ENCODE data around the gene DSTYK.
A peak's percentile ranks its signal among the peaks of the same experiment; 100 is the strongest.

The DSTYK gene, protein sequence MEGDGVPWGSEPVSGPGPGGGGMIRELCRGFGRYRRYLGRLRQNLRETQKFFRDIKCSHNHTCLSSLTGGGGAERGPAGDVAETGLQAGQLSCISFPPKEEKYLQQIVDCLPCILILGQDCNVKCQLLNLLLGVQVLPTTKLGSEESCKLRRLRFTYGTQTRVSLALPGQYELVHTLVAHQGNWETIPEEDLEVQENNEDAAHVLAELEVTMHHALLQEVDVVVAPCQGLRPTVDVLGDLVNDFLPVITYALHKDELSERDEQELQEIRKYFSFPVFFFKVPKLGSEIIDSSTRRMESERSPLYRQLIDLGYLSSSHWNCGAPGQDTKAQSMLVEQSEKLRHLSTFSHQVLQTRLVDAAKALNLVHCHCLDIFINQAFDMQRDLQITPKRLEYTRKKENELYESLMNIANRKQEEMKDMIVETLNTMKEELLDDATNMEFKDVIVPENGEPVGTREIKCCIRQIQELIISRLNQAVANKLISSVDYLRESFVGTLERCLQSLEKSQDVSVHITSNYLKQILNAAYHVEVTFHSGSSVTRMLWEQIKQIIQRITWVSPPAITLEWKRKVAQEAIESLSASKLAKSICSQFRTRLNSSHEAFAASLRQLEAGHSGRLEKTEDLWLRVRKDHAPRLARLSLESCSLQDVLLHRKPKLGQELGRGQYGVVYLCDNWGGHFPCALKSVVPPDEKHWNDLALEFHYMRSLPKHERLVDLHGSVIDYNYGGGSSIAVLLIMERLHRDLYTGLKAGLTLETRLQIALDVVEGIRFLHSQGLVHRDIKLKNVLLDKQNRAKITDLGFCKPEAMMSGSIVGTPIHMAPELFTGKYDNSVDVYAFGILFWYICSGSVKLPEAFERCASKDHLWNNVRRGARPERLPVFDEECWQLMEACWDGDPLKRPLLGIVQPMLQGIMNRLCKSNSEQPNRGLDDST

DNA sequence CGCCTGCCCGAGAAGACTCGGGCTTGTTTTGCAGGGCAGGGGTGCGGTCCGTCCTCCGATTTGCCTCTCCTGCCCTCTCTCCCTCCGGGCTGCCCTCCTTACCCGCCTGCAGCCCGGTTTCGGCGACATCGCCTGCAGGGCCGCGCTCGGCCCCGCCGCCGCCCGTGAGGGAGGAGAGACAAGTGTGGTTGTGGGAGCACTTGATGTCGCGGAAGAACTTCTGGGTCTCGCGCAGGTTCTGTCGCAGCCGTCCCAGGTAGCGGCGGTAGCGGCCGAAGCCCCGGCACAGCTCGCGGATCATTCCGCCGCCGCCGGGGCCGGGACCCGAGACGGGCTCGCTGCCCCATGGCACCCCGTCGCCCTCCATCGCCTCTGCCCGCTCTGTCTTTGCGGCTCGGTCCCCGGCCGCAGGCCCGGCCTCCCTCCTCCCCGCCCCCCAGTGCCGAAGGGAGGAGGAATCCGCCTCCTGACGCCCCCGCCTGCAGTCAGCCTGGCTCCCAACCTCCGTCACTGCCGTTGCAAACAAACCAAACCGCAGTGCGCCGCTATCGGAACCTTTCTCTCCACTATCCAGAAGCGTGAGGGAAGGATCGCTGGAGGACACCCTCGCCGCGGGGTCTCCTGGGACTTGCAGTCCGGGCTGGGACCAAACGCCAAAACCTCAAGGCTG lies at the start of gene DSTYK:
TSS of gene DSTYK (minus strand) at position 534 of the 670 bp plus-strand sequence. CDS start at position 367, 167 bp downstream.
- DNase-seq, result peak; percentile 85 to 87

DNA sequence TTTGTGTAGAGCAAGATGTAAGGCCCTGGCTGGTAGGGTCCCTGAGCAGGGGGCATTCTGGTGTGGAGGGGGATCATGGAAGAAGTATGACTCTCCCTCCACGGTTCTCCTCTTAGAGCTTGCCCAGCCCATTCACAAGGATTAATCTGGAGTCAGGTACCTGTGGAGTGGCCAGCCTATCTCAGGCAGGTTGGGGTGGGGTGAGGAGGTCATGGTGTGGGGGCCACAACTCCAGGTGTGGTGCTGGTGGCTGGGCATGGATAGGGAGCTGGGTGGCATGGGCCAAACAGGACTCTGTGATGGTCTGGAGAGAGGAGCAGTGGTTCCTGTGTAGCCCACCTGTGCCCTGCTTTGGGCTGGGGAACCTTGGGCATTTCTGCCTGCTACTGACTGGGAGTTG lies 48.5 kb upstream of the DSTYK start:
- no peak for DNase-seq

DNA sequence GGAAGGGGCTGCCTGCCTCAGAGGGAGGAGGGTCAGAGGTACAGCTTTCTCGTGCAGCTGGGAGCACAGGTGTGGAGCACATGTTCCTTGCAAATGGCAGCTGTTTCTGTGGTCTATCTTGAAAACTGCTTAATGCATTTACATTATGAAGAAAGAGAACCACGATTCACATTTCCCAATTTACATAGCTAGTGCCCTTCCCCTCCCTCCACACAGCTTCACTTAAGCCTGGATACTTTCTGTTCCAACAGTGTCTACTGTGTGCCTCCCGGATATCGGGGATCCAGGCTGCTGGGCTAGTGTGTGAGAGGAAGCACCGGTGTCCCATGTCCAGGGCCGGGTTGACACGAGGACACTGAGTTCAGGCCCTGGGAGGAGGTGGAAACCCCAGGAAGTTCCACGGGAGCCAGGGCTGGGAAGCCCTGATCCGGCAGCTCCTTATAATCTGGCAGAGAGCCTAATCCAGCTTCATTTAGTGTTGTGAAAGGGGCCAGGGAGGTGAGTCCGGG lies 47.9 kb upstream of the DSTYK start:
- no peak for DNase-seq

DNA sequence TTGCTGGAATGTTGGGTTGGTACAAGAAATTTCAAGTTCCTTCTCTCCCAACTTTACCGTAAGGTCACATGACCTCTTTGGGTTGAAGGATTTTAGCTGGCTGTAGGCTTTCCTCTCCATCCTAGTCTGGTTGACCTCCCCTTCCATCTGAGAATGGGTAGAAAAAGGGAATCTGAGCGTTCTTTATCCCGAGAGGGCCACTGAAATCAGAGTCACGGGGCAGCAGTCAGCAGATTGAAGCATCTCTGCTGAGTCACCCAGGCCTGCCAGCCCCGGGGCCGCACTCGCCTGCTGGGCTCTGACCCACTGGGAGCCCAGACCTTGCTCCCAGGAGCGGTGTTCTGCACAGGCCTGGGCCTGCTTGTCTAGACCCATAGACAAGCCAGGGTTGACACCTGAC lies 47.2 kb upstream of the DSTYK start:
- DNase-seq, result no peak

DNA sequence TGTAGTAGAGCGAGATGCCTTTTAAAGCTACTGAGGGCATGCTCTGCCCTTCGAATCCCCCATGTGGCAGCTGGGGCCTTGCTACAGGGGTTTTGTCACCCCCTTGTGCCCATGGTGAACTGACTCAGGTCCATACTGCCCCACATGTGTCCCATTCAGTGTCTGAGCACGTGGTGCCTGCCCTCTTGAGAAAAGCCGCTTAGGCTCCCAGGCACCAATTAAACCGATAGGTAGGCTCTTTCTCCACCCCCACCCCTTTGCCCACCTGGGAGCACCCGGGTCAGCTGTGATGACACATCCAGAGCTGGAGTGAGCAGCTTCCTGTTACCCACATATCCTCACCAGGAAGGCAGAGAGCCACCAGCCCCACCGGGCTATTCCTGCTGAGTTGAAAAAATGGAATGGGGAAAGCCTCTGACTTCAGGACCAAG lies 46.8 kb upstream of the DSTYK start:
- no peak for DNase-seq

DNA sequence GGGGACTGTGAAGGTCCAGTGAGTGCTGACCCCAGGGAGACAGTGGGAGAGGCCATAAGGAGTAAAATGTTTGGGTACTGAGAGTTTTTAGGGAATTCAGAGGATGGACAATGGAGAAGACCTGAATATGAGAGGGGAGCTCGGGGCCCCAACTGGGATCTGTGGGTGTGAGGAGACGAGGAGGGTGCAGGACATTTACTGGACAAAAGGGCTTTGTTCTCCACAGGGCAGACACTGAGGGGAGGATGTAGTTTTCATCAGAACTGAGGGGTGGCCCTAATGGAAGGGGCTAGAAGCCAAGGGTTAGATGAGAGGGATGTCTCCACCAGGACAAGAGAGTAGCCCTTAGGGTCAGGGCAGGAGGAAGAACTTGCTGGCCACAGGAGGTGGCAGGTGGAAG lies 46.2 kb upstream of the DSTYK start:
- no peak for DNase-seq

DNA sequence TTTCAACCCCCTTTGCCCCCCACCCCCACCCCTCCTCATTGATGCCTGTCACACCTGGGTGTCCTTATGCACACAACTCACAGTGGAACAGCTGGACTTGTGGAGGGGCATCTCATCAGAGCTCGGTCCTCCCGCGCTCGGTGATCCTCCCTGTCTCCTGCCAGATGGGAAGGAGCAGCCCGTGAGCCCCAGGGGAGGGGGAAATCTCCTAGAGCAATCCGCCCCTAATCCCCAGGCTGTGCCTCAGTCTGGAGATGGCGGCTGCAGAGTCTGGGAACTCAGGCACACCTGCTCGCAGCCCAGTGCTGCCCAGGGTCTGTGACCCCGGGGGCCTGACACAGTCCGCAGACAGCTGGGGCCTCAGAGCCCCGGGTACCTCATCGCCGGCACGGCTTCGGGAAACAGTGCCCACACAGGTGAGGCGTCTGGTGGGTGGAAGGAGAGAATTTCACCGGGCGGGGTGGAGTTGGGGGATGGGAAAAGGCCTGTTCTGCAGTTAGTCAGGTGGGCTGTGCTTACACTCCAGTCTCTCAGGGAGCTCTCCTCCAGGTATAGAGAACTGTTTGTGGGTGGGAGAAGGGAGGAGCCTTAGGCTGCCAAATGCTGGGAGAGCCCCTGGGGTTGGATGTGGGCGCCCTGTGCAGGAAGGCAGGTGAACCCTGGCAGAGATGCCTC lies 45.6 kb upstream of the DSTYK start:
- no peak for DNase-seq

DNA sequence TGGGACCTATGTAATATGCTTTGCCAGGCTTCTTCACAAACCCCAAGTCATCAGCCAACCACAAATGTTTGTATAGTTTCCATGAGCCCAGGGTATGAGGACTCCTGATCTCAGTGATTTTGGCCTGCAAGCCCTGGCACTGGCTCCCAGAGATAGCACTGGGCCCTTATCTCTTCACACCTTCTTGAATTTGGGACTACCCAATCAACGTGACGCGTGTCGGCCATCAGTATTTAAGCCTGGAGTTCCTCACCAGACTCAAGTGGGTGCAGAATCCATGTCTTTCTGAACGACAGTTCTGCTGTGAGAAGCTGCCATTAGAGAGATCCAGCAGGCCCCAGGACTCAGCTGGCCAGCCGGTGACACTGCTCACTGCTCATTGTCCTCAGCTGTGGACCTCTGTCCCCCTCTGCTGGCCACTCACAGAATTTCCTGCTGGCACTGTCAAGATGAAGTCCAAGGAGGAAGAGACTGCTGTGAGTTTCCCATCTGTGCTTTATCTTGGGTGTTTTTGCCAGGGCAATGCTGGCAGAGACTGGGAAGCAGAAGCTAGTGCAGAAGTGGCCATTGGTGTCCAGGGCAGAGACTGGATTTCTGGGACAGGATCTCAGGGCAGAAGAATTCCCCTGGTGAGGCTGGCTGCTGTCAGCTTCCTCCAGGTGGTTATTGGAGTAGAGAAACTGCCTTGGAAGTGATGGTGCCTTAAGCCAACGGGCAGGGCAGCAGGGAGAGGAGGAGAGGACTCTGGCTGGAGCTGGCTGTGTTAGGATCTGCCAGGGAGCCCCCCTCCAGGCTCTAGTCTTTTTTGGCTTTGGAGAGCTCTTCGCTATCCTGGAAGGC lies 44.7 kb upstream of the DSTYK start:
- DNase-seq, result peak; percentile 73 to 75

DNA sequence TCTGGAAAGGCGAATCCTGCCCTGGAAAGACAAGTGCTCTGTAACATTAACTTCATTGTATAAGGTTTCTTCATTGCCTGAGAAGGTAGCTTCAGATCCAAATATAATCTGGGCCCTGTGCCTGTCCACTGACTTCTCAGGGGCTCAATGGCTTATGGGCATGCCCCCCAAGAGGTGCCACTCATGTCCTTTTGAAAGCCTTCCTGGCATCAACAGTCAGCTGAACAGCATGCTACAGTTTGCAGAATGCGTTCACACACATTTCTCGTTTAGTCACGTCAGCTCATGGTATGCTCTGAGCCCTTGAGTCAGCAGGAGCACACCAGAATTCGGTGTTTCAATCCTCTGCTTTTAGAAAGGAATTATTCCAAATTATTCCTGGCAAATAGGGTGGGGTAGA lies 40.1 kb upstream of the DSTYK start:
- DNase-seq, result no peak

DNA sequence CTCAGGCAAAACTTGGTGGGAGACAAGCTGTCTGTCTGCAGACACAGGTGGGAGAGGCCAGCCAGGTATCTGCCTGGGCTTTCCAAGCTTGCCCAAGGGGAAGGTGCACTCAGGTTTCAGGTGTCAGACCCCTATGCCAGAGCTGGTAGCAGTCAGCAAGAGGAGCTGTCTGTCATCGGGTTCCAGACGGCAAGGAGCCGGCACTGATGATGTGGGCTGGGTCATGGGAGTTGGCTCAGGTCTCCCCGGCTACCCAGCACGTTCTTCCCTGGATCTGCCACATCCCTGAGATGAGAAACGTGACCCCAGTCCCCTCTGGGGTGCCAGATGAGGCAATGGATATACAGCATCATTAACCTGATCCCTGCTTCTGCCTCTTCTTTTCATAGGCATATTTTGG lies 39.2 kb upstream of the DSTYK start:
- no peak for DNase-seq

DNA sequence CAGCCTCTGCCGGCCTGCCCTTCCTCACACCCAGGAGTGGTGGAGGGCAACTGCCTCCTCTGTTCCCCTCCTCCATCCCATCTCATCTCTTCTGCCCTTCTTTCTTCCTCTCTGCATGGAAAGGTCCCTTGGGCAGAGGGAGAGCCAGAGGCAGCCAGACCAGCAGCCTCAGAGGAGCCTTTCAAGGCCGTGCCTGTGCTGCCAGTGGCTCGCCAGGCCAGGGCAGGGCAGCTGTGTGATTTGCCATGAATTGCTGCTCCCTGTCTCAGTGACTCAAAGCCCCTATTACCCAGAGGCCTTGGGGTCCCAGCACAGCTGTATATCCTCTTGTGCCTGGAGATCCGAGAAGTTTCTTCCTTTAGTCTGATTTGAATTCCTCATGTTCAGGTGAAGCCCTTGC lies 38.1 kb upstream of the DSTYK start:
- DNase-seq, result no peak

DNA sequence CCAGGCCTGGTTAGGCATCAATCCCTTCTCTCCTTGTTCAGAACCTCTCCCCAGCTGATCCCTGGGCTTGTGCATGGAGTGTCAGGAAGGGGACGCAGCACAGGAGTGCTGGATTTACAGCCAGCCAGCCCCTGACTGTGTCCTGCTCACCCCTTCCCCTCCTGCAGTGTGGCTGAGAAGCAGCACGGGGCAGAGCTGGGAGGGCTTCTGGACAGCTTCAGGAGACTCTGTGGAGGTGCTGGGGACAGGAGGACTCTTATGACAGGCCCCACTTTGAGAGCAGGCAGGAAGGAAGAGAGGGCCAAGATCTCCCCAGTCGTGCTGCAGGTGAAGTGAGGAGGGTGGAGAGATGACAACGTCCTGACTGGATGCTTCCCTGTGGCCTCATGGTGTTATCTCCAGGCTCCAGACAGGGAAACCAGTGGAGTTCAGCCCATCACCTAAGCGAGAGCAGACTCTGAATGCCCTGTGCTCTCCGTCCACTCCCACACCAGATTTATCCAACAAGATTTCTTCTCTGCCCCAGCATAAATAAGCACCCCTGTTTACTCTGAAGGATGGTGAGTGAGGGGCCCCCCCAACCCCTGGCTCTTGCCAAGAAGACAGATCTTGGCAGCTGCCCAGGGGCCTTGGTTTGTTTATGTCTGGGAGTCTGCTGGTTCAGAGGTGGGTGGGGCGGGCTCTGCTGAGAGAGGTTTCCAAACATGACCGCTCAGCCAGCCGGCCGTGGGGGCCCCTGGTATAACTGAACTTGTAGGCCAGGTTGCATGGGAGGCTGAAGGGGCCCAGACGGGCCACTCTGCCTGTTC lies 37.5 kb upstream of the DSTYK start:
- DNase-seq, result peak in 1 of 2 donors; percentile 33

DNA sequence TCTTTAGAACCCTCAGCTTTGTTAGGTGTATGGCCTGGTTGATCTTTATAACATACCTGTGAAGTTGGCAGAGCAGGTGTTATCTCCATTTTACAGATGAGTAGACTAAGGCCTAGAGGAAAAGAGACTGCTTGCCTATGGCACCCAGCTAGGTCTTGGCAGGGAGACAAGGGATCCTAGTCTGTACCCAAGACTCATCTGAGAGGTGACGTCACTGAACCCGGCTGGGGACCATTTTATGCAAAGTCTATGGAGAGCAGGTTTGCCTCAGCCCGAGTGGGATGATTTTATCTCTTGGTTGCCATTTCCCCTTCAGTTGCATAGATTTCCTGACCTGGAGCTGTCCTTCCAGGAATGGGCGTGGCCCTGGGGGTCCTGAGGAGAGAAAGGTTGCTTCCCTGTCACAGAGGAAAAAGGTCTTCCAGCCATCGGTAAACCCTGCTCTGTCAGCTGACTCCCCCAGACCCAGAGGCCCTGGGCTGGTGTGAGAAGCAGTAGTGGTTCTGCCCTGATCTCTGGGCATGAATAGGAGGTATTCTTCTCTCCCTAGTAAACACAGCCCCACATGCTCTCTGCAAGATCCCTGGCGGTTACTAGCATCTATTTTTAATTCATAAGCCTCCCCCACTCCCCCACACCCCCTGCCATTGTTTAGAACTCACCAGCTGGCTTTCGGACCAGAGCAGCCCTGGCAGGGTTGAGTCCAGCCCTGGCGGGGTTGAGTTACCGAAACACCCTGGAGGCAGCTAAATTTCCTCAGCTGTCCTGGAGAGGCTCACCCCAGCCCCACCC lies 35.8 kb upstream of the DSTYK start:
- no peak for DNase-seq

DNA sequence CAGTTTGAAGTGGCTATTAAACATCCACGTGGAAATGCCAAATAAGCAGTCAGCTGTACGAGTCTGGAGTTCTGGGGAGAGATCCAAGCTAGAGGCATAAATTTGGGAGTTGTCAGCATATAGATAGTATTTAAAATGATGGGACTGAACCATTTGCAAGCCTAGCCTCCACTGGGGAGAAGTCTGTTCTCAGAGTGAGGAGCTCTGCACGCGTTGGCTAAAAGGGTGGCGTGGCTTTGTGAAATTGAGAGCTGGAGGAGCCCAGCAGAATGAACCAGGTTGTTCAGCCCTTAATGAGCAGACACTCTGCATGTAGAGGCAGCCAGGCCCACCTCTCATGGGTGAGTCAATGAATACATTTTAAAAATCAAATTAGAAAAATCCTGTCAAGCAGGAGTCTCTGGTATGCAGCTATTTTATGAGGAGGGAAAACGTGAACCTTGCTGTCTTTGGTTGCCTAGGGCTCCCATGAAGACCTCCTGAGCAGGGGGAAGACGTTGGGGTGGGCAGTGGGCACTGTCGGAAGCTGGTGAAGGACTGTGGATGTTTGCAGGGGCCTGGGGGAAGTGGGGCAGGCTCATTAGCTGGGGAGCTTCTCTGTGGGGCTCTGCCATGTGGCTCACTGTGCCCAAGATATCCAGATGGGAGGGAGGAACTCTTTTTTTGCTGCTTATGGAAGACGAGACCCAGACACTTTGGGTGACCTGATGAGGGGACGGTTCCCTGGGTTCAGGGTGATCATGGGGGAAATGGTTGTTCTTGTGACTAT lies 35.0 kb upstream of the DSTYK start:
- DNase-seq, result no peak

DNA sequence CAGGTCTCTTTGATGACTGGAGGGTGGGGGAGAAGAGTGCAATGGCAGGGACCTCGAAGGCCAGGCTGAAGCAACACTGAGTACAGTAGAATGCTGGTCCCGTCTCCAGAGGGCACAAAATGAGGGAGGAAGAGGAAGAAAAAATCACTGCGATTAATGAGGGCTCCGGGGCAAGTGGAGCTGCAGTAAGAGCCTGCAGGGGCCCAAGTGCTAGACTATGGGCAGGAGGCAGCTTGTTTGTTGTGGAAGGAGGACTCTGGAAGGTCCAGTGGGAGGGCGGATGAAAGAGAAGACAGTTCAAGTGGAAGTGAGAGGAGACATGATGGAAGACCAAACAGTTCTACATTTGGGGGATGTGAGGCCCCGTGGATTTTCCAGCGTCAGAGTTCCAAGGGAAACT lies 33.6 kb upstream of the DSTYK start:
- DNase-seq, result no peak

DNA sequence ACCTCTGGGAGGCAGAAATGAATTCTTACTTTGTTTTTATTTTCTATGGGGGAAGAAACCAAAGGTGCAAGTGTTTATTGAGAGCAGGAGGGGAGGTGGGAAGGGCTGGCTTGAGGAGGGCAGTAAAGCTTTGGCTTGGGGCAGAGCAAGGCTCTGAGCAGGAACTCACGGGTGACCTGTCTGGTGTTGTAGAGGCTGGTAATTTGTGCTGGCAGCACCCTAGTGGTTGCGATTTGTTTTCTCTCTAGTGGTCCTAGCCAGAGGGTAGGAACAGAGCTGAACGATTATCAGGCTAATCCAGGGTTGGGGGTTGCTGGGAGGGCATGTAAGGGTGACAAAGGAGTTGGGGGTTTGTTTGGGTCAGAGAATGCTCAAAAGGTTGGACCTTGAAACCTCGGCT lies 32.9 kb upstream of the DSTYK start:
- DNase-seq, result no peak

DNA sequence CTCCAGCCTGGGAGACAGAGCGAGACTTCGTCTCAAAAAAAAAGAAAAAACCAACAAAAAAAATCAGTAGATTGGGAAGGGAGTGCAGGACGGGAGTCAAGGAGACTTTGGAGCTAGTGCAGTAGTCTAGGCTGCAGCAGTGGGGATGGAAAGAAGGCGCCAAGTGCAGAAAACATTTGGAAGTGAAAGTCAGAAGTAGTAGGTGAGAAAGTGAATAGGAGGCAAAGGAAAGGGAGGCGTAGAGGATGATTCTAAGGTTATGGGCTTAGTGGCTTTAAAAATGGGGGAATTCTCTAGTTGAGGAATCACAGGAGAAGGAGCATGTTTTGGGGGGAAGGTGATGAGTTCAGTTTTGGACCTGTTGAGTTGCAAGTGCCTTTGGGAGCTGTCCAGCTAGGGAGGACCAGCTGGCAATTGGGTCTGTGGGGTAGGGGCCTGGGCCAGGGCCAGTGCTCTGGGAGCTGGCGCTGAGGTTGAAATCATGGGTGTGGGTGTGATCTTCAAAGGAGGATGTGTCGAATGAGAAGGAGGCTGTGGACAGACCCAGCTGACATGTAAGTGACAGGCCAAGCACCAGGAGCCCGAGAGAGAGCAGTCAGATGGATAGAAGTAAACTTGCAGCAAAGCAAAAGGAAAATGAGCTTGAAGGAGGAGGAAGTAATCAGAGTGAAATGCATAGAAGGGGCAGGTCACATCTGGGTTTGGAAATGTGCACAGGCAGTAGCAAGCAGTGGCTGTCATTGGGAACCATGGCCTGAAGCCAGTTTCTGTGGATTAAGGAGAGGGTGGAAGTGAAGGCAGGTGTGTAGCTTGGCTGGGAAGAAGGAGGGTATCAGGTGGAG lies 32.1 kb upstream of the DSTYK start:
- DNase-seq, result peak in 1 of 2 donors; percentile 18

All from bone marrow (tissue), 2 donors.